K562 (cell line): ENCODE results near the gene SNIP1. TPM values are rescaled to one million over a fixed set of nuclear protein-coding genes. Genes with fewer than 3 reads are reported as not detected.

Source experiments
- ATAC-seq: fragments of 200-7000 bp; cut with Tn5 transposase; 3 replicates; pipeline ENCODE4 v1.9.1; 2020; ENCODE audit warnings: moderate library complexity
- BruUV-seq: library from RNA; stranded (reverse); fragments of 400-500 nt; replicated peaks from 2 replicates; lab custom pipeline; 2021; lab: Mats Ljungman, UMichigan
- CTCF ChIA-PET: fragments of 300-600 bp; formaldehyde crosslinking; extraction: SDS; loops from one replicate; lab custom pipeline; 2021; ENCODE audit warnings: low intra/inter-chr PET ratio; lab: Yijun Ruan, JAX
- POLR2A ChIA-PET: fragments of 300-600, 350-650 bp; sonication (Branson Sonifier 250); formaldehyde crosslinking; extraction: SDS; loops from one replicate; lab custom pipeline; 2021; ENCODE audit warnings: antibody characterized with exemption, inconsistent platforms; lab: Yijun Ruan, JAX
- DNase-seq, 4 experiments: peaks; one replicate each; pipeline versions ENCODE4 v3.0.0 to v3.0.0-alpha.2; 2011 to 2018; ENCODE audit warnings: low spot score in 3 of 4, mixed read lengths in 3 of 4; ENCODE audit errors: extremely low read depth in 1 of 4
- FAIRE-seq: peaks from 2 replicates; lab custom pipeline; 2011; peaks lifted over from hg19 to GRCh38; lab: Jason Lieb, UNC
- H2AFZ ChIP-seq: 2 replicates; pipeline ENCODE4 v1.6.0; 2011; ENCODE audit warnings: low read depth, low read length, control low read depth, inconsistent platforms
- H3K27ac ChIP-seq: fragments of 200-600 bp; 3 replicates; pipeline ENCODE4 v1.8.0; 2011; ENCODE audit warnings: low read depth, mild to moderate bottlenecking, control low read depth, inconsistent platforms, low read length, moderate library complexity, mixed read lengths; ENCODE audit errors: extremely low read depth
- H3K27me3 ChIP-seq, 2 experiments: fragments of 300-600 bp in 1 of 2; 2 replicates in 1 of 2; 3 replicates in 1 of 2; pipeline versions ENCODE4 v1.6.0 to v1.8.0; 2011; ENCODE audit warnings: inconsistent platforms in 2 of 2, low read length in 2 of 2, mild to moderate bottlenecking in 1 of 2, mixed read lengths in 1 of 2, moderate library complexity in 1 of 2; ENCODE audit not compliant: control insufficient read depth in 2 of 2, insufficient read depth in 2 of 2
- H3K36me3 ChIP-seq: fragments of 300-600 bp; 3 replicates; pipeline ENCODE4 v1.8.0; 2011; ENCODE audit warnings: mild to moderate bottlenecking, low read length, inconsistent platforms; ENCODE audit not compliant: control insufficient read depth, insufficient read depth
- H3K4me1 ChIP-seq, 2 experiments: fragments of 200-600 bp in 1 of 2; replicated peaks in 1 of 2; 2 replicates in 1 of 2; 3 replicates in 1 of 2; pipeline versions ENCODE4 v1.5.1 to v1.8.0; 2011; ENCODE audit warnings: inconsistent platforms in 2 of 2, low read length in 2 of 2, mild to moderate bottlenecking in 1 of 2, mixed read lengths in 1 of 2, moderate library complexity in 1 of 2; ENCODE audit not compliant: control insufficient read depth in 2 of 2, insufficient read depth in 2 of 2
- H3K4me2 ChIP-seq: 2 replicates; pipeline ENCODE4 v1.6.1; 2011; ENCODE audit warnings: low read length, control low read depth, inconsistent platforms, mixed read lengths; ENCODE audit not compliant: insufficient read depth
- H3K4me3 ChIP-seq: fragments of 200-600 bp; sonication (generic), shearing (Covaris generic); 2 replicates; pipeline ENCODE4 v1.5.1; 2016; ENCODE audit warnings: control low read depth, inconsistent platforms
- H3K79me2 ChIP-seq: fragments of 200-600 bp; 3 replicates; pipeline ENCODE4 v1.8.0; 2011; ENCODE audit warnings: low read length, inconsistent platforms; ENCODE audit not compliant: control insufficient read depth, insufficient read depth
- H3K9ac ChIP-seq, 2 experiments: 2 replicates each; pipeline versions ENCODE4 v1.6.0 to v1.6.1; 2011; ENCODE audit warnings: low read depth in 2 of 2, low read length in 2 of 2, control low read depth in 1 of 2, inconsistent platforms in 1 of 2, mild to moderate bottlenecking in 1 of 2, mixed read lengths in 1 of 2; ENCODE audit not compliant: insufficient read depth in 1 of 2
- H3K9me1 ChIP-seq: one replicate; pipeline ENCODE4 v1.6.0; 2011; ENCODE audit warnings: inconsistent platforms, mild to moderate bottlenecking, low read length, moderate library complexity; ENCODE audit not compliant: control insufficient read depth, insufficient read depth
- H3K9me3 ChIP-seq: replicated peaks from 2 replicates; pipeline ENCODE4 v1.5.1; 2011; ENCODE audit warnings: low read depth, low read length, inconsistent platforms; ENCODE audit not compliant: control insufficient read depth, insufficient read depth
- H4K20me1 ChIP-seq: replicated peaks from 2 replicates; pipeline ENCODE4 v1.6.1; 2011; ENCODE audit warnings: low read length, inconsistent platforms, mixed read lengths; ENCODE audit not compliant: control insufficient read depth, insufficient read depth
- ELK3 ChIP-seq: fragments of 450-650 bp; formaldehyde crosslinking; IDR thresholded peaks from 2 replicates; pipeline ENCODE4 v1.4.0; 2020; ENCODE audit warnings: mild to moderate bottlenecking
- FIP1L1 ChIP-seq: fragments of 200-400 bp; formaldehyde crosslinking; IDR thresholded peaks from 2 replicates; pipeline ENCODE4 v1.6.1; 2018; ENCODE audit warnings: mild to moderate bottlenecking, low read depth, low read length; ENCODE audit not compliant: poor library complexity, severe bottlenecking
- PTTG1 ChIP-seq: fragments of 450-650 bp; IDR thresholded peaks from 2 replicates; pipeline ENCODE4 v1.6.1; 2016; ENCODE audit warnings: low read depth, mild to moderate bottlenecking, missing genetic modification characterization, missing compliant biosample characterization
- RFX1 ChIP-seq: fragments of 450-650 bp; IDR thresholded peaks from 2 replicates; pipeline ENCODE4 v1.6.1; 2016; ENCODE audit warnings: mild to moderate bottlenecking, moderate library complexity
- SPI1 ChIP-seq: IDR thresholded peaks from 2 replicates; pipeline ENCODE4 v1.6.1; 2011; ENCODE audit warnings: low read depth, low read length, control low read depth, borderline replicate concordance
- ZBED1 ChIP-seq: IDR thresholded peaks from 2 replicates; pipeline ENCODE4 v1.6.1; 2014
- ZBTB11 ChIP-seq, 3 experiments: fragments of 200-800 bp in 1 of 3; fragments of 250-450 bp in 1 of 3; fragments of 450-650 bp in 1 of 3; sonication (Bioruptor Pico) in 1 of 3; sonication (Bioruptor generic) in 1 of 3; formaldehyde crosslinking in 1 of 3; IDR thresholded peaks; 2 replicates each; pipeline versions ENCODE4 v1.6.1 to v1.8.0; 2016 to 2022; ENCODE audit warnings: mild to moderate bottlenecking in 2 of 3, missing genetic modification characterization in 2 of 3, missing compliant biosample characterization in 1 of 3, moderate library complexity in 1 of 3
- ZNF263 ChIP-seq: sonication (generic); formaldehyde crosslinking; IDR thresholded peaks from 2 replicates; pipeline ENCODE4 v1.8.0; 2022; ENCODE audit warnings: mild to moderate bottlenecking, missing genetic modification reagents, borderline replicate concordance
- ZNF347 ChIP-seq: fragments of 450-650 bp; formaldehyde crosslinking; IDR thresholded peaks from 2 replicates; pipeline ENCODE4 v1.4.0; 2020; ENCODE audit warnings: low read depth, mild to moderate bottlenecking, moderate library complexity
- ZNF764 ChIP-seq: fragments of 250-450 bp; sonication (Bioruptor Pico); IDR thresholded peaks from 2 replicates; pipeline ENCODE4 v1.4.0; 2020; ENCODE audit warnings: low read depth, mild to moderate bottlenecking, moderate library complexity
- WGBS: fragments of 100-300 bp; shearing (Covaris generic); methylation state at CpG from one replicate; pipeline ENCODE4 v1.1.6; 2016; ENCODE audit warnings: low coverage, mixed read lengths; ENCODE audit not compliant: insufficient coverage; ENCODE audit errors: missing lambda C conversion rate; 5-methylcytosine and 5-hydroxymethylcytosine counted together
- in situ Hi-C: fragments of 300-500 bp; cut with MboI; formaldehyde crosslinking; loops from 4 replicates; pipeline ENCODE4 v1.15.0; 2018; ENCODE audit warnings: inconsistent platforms, mixed read lengths
- intact Hi-C: fragments of 100-400 bp; cut with micrococcal nuclease; formaldehyde crosslinking; loops from 2 replicates; pipeline ENCODE4 v1.14.2; 2022
- polyA plus RNA-seq, 8 experiments: library from polyadenylated mRNA; depleted of rRNA in 4 of 8; stranded (reverse) in 5 of 8; unstranded in 3 of 8; fragments of >200 nt; fragmentation: Nextera tagmentation in 2 of 8; fragmentation: Illumina TruSeq in 1 of 8; extraction: Ambion mirVana in 2 of 8; extraction: Trizol in 1 of 8; gene quantifications; 2 replicates each; pipeline versions ENCODE4 v1.2.1 to v1.2.3, GENCODE V29; 2011 to 2014; ENCODE audit warnings: inconsistent platforms in 1 of 8, missing spikeins in 1 of 8
- total RNA-seq, 7 experiments: library from RNA; depleted of rRNA in 6 of 7; stranded (reverse); fragments of >200 nt in 6 of 7; fragmentation: Illumina TruSeq in 2 of 7; extraction: Trizol in 2 of 7; gene quantifications; 2 replicates each; pipeline versions ENCODE4 v1.2.1 to v1.2.3, GENCODE V29; 2011 to 2021; ENCODE audit warnings: low replicate concordance in 1 of 7

Gene SNIP1
- total and polyA plus RNA-seq, 9 of the 15 experiments (the other 6 are each of a cell fraction or from before 2014, with no cell fraction given), result 2.9 to 25.9 (median 14.6) TPM

- TF ChIP-seq ZBTB11 (CRISPR knock-in tag; IDR thresholded peaks at IDR 0.05), result peak in 2 of 3 experiments; percentile 57 to 89; a peak in 3 of 6 replicates
Observed at GRCh38 chr1:37595440-37596181, 41.5 kb upstream of the SNIP1 start, which contains the start of gene GNL2 (continued).

- in situ Hi-C loops (no loop called here), intact Hi-C loops (no loop called here)
- ATAC-seq (no peak), DNase-seq (no peak), FAIRE-seq (no peak)
- H4K20me1 ChIP-seq, result peaks cover 3% of the 10 kb centered on the region
- peaks cover 53% of the 10 kb centered on the region for H3K36me3 ChIP-seq
- POLR2A ChIA-PET, result interaction anchor here (0.8 to 1.5 kb wide), 3 partner anchors 10 to 16 kb away, joined by 3 to 4 read pairs (median 4); no protein-coding TSS in a partner anchor
- peaks cover 47% of the 10 kb centered on the region for H3K79me2 ChIP-seq
- peak overlapping the region in 1 of 2 experiments; percentile 97; a peak in 2 of 4 replicates for H3K9ac ChIP-seq
- no peaks in the 10 kb centered on the region for H3K9me1 ChIP-seq
- no TSS peak for BruUV-seq
- H2AFZ ChIP-seq, result no peak overlapping the region
- H3K4me2 ChIP-seq, result peak overlapping the region; percentile 97
- CTCF ChIA-PET, result interaction anchor here (0.6 kb wide), 1 partner anchor 288 kb away, joined by 3 read pairs; no protein-coding TSS in a partner anchor
- peak overlapping the region; percentile 76 for H3K4me3 ChIP-seq
- peaks cover under 1 to 3% of the 10 kb centered on the region in 2 experiments; a peak in 1 of 5 replicates for H3K27me3 ChIP-seq
- no peaks in the 10 kb centered on the region for H3K9me3 ChIP-seq
- 90% methylated on average over 6 of the region's 6 CpGs for WGBS
- no peak overlapping the region for H3K27ac ChIP-seq
- H3K4me1 ChIP-seq, result peaks cover 2 to 14% of the 10 kb centered on the region in 2 experiments; a peak in 3 of 5 replicates
- no peak for TF ChIP-seq RFX1
- TF ChIP-seq SPI1, result no peak
- TF ChIP-seq ZNF263 (CRISPR knock-in tag), result no peak
- TF ChIP-seq ZNF764, result no peak
- no peak for TF ChIP-seq ZBTB11 (CRISPR knock-in tag; IDR thresholded peaks at IDR 0.05)
- no peak for TF ChIP-seq FIP1L1
- no peak for TF ChIP-seq ZBED1
- TF ChIP-seq PTTG1 (tag), result no peak
- TF ChIP-seq ELK3 (CRISPR knock-in tag), result no peak
- TF ChIP-seq ZNF347, result no peak
Observed at GRCh38 chr1:37593726-37594125, 39.6 kb upstream of the SNIP1 start.
